Activated naive CD8-positive, alpha-beta T cell treated with anti-CD3 and anti-CD28 coated beads, Interleukin-2, amount 10 ng/mL, durations not matched to agents 7 days and 5 days (primary cell): ENCODE results near the gene ZNF256. TPM values are rescaled to one million over a fixed set of nuclear protein-coding genes. Genes with fewer than 3 reads are reported as not detected.
A peak's percentile ranks its signal among the peaks of the same experiment; 100 is the strongest.
"Not testable (repeated sequence)": the region's sequence is repeated elsewhere in the genome, so short reads cannot be mapped to it uniquely, and the experiment has no call there.

Experiments
- ATAC-seq: fragments of 150-1000 bp; cut with Tn5 transposase; one replicate; pipeline ENCODE4 v1.10.0; 2021; ENCODE audit warnings: low read depth, moderate library complexity
- POLR2A ChIA-PET: fragments of 350-600 bp; sonication (Branson Sonifier 250); formaldehyde crosslinking; loops from one replicate; lab custom pipeline; 2021; ENCODE audit warnings: antibody characterized with exemption; lab: Charles Lee
- DNase-seq: peaks from one replicate; pipeline ENCODE4 v3.0.0; 2021
- H3K27ac Mint-ChIP-seq: one replicate; pipeline ENCODE4 v1.8.0; 2022; ENCODE audit warnings: mild to moderate bottlenecking, mixed read lengths
- H3K27me3 Mint-ChIP-seq: one replicate; pipeline ENCODE4 v1.8.0; 2022; ENCODE audit warnings: mild to moderate bottlenecking, moderate library complexity, mixed read lengths
- H3K36me3 Mint-ChIP-seq: one replicate; pipeline ENCODE4 v1.8.0; 2021; ENCODE audit warnings: mild to moderate bottlenecking, mixed read lengths
- H3K4me1 Mint-ChIP-seq: one replicate; pipeline ENCODE4 v1.8.0; 2021; ENCODE audit warnings: mixed read lengths
- H3K4me3 Mint-ChIP-seq: one replicate; pipeline ENCODE4 v1.8.0; 2022; ENCODE audit warnings: mild to moderate bottlenecking, moderate library complexity, mixed read lengths
- H3K9me3 Mint-ChIP-seq: one replicate; pipeline ENCODE4 v1.8.0; 2021; ENCODE audit warnings: mixed read lengths
- total RNA-seq, 2 experiments: library from RNA; stranded (reverse); gene quantifications; one replicate each; pipeline ENCODE4 v1.2.3, GENCODE V29; 2021

ZNF256 gene
- total RNA-seq, 2 experiments from 2014 or later = 16.0 to 18.8 TPM

- peak; percentile 69 for DNase-seq
- peak within 1 kb of the TSS; percentile 94 for H3K4me3 Mint-ChIP-seq
- H3K9me3 Mint-ChIP-seq = peaks cover 32% of the 10 kb centered on the region
- peak within 1 kb of the TSS; percentile 96 for H3K27ac Mint-ChIP-seq
- no peaks in the 10 kb centered on the region for H3K27me3 Mint-ChIP-seq
- peaks cover 81% of the 10 kb centered on the region for H3K36me3 Mint-ChIP-seq
- POLR2A ChIA-PET = interaction anchor here (1.0 to 1.8 kb wide), 7 partner anchors 9 to 189 kb away, joined by 3 to 8 read pairs (median 3); partner anchors contain the start of genes ZNF417, ZNF606, ZNF776 and ZSCAN18
- peaks cover 9% of the 10 kb centered on the region for H3K4me1 Mint-ChIP-seq
- ATAC-seq = peak; percentile 93
Measured at GRCh38 chr19:57934820-57935665, 12.5 kb downstream of the ZNF256 start, which contains the start of gene ZNF418. ZNF418 (minus strand) TSS chr19:57935402; CDS start chr19:57933822, 1,580 bp downstream.

GRCh38 chr19:57927587-57927986, 19.9 kb downstream of the ZNF256 start:
- no peak overlapping the region for H3K4me3 Mint-ChIP-seq
- no peaks in the 10 kb centered on the region for H3K4me1 Mint-ChIP-seq
- POLR2A ChIA-PET = no interaction called here
- ATAC-seq = no peak
- H3K27ac Mint-ChIP-seq = no peak overlapping the region
- H3K27me3 Mint-ChIP-seq = no peaks in the 10 kb centered on the region
- H3K36me3 Mint-ChIP-seq = peaks cover 65% of the 10 kb centered on the region
- no peak for DNase-seq
- peaks cover 33% of the 10 kb centered on the region for H3K9me3 Mint-ChIP-seq

GRCh38 chr19:57916168-57916995, 31.1 kb downstream of the ZNF256 start, which contains the start of gene ZNF417:
ZNF417 (minus strand) TSS chr19:57916592; CDS start chr19:57916411, 181 bp downstream.
- H3K27ac Mint-ChIP-seq = peak within 1 kb of the TSS; percentile 98
- ATAC-seq = peak; percentile 97
- DNase-seq = peak; percentile 78
- POLR2A ChIA-PET = interaction anchor here (0.8 to 1.9 kb wide), 12 partner anchors 19 to 430 kb away, joined by 3 to 11 read pairs (median 6); partner anchors contain the start of genes ZNF134, ZNF135, ZNF418 and ZNF551
- H3K27me3 Mint-ChIP-seq = not testable (repeated sequence)
- peaks cover 20% of the 10 kb centered on the region for H3K4me1 Mint-ChIP-seq
- peaks cover 21% of the 10 kb centered on the region for H3K9me3 Mint-ChIP-seq
- H3K4me3 Mint-ChIP-seq = peak within 1 kb of the TSS; percentile 95
- H3K36me3 Mint-ChIP-seq = peaks cover 67% of the 10 kb centered on the region

GRCh38 chr19:57914531-57914930, 33.0 kb downstream of the ZNF256 start:
- Mint-ChIP-seq H3K36me3 (peaks cover 69% of the 10 kb centered on the region), H3K4me3 (peak overlapping the region; percentile 18), H3K9me3 (peaks cover 24% of the 10 kb centered on the region), H3K4me1 (peaks cover 20% of the 10 kb centered on the region), H3K27ac (no peak overlapping the region), H3K27me3 (no peaks in the 10 kb centered on the region)
- ATAC-seq = no peak
- DNase-seq = no peak
- POLR2A ChIA-PET = interaction anchor here (0.6 kb wide), 1 partner anchor 578 kb away, joined by 3 read pairs; no protein-coding TSS in a partner anchor

- peaks cover 5% of the 10 kb centered on the region for H3K4me1 Mint-ChIP-seq
- H3K27ac Mint-ChIP-seq = no peak overlapping the region
- no peak for DNase-seq
- no peaks in the 10 kb centered on the region for H3K27me3 Mint-ChIP-seq
- peaks cover 64% of the 10 kb centered on the region for H3K36me3 Mint-ChIP-seq
- H3K9me3 Mint-ChIP-seq = peaks cover 16% of the 10 kb centered on the region
- ATAC-seq = no peak
- POLR2A ChIA-PET = no interaction called here
- no peak overlapping the region for H3K4me3 Mint-ChIP-seq
Measured at GRCh38 chr19:57907394-57907793, 40.1 kb downstream of the ZNF256 start.

GRCh38 chr19:57905258-57905657, 42.2 kb downstream of the ZNF256 start:
- POLR2A ChIA-PET = no interaction called here
- no peak overlapping the region for H3K4me3 Mint-ChIP-seq
- H3K9me3 Mint-ChIP-seq = peaks cover 8% of the 10 kb centered on the region
- H3K27ac Mint-ChIP-seq = no peak overlapping the region
- H3K27me3 Mint-ChIP-seq = no peaks in the 10 kb centered on the region
- H3K36me3 Mint-ChIP-seq = peaks cover 52% of the 10 kb centered on the region
- ATAC-seq = no peak
- H3K4me1 Mint-ChIP-seq = peaks cover 5% of the 10 kb centered on the region
- DNase-seq = no peak

- Mint-ChIP-seq H3K9me3 (peaks cover 8% of the 10 kb centered on the region), H3K27me3 (no peaks in the 10 kb centered on the region), H3K36me3 (peaks cover 43% of the 10 kb centered on the region)
Measured at GRCh38 chr19:57903618-57904184, 43.8 kb downstream of the ZNF256 start.

GRCh38 chr19:57900311-57900710, 47.2 kb downstream of the ZNF256 start:
- H3K27ac Mint-ChIP-seq = no peak overlapping the region
- no peaks in the 10 kb centered on the region for H3K27me3 Mint-ChIP-seq
- POLR2A ChIA-PET = no interaction called here
- H3K4me1 Mint-ChIP-seq = peaks cover 5% of the 10 kb centered on the region
- no peaks in the 10 kb centered on the region for H3K9me3 Mint-ChIP-seq
- H3K36me3 Mint-ChIP-seq = peaks cover 23% of the 10 kb centered on the region
- no peak for ATAC-seq
- H3K4me3 Mint-ChIP-seq = no peak overlapping the region
- no peak for DNase-seq

More at GRCh38 chr19:57903618-57904184, 43.8 kb downstream of the ZNF256 start:
- POLR2A ChIA-PET = no interaction called here
- H3K4me3 Mint-ChIP-seq = no peak overlapping the region
- H3K27ac Mint-ChIP-seq = peak overlapping the region; percentile 25
- peaks cover 5% of the 10 kb centered on the region for H3K4me1 Mint-ChIP-seq
- ATAC-seq (no peak), DNase-seq (no peak)

Other genes with a start within 250 kb of the ZNF256 start
- gene ZNF154, start 238.5 kb downstream of the ZNF256 start, total RNA-seq = 10 to 100 TPM; 14.9 to 17.3 TPM
- gene ZNF671, start 220.1 kb downstream of the ZNF256 start, total RNA-seq = 10 to 100 TPM; 22.4 to 23.7 TPM
- gene ZNF776, start 200.9 kb downstream of the ZNF256 start, total RNA-seq = 10 to 100 TPM; 27.9 to 29.0 TPM
- gene ZNF586, start 178.0 kb downstream of the ZNF256 start, total RNA-seq = 10 to 100 TPM; 29.0 to 29.2 TPM
- 10 to 100 TPM; 10.8 to 13.6 TPM for gene ZNF552, start 132.8 kb downstream of the ZNF256 start, total RNA-seq
- gene ZNF587B, start 117.4 kb downstream of the ZNF256 start, total RNA-seq = 10 to 100 TPM; 19.1 to 21.0 TPM
- gene ZNF587, start 97.8 kb downstream of the ZNF256 start, total RNA-seq = 10 to 100 TPM; 46.6 to 52.7 TPM
- gene ZNF814, start 58.7 kb downstream of the ZNF256 start, total RNA-seq = 10 to 100 TPM; 38.4 to 43.3 TPM
- gene ZNF417, start 31.1 kb downstream of the ZNF256 start, total RNA-seq = 10 to 100 TPM; 35.8 to 36.5 TPM
- 10 to 100 TPM; 14.8 to 16.8 TPM for gene ZNF418, start 12.3 kb downstream of the ZNF256 start, total RNA-seq
- under 1 TPM; 0.79 to 0.91 TPM for gene C19orf18, start 26.8 kb upstream of the ZNF256 start, total RNA-seq
- 10 to 100 TPM; 21.3 to 22.2 TPM for gene ZNF606, start 55.1 kb upstream of the ZNF256 start, total RNA-seq
- gene ZSCAN1, start 86.3 kb upstream of the ZNF256 start, total RNA-seq = not detected
- gene ZNF135, start 111.6 kb upstream of the ZNF256 start, total RNA-seq = 1 to 10 TPM; 3.8 TPM
- 10 to 100 TPM; 56.6 to 58.1 TPM for gene ZSCAN18, start 150.5 kb upstream of the ZNF256 start, total RNA-seq
- 10 to 100 TPM; 10.1 to 10.3 TPM for gene ZNF329, start 203.1 kb upstream of the ZNF256 start, total RNA-seq
- 10 to 100 TPM; 54.6 to 56.9 TPM for gene ZNF274, start 235.4 kb upstream of the ZNF256 start, total RNA-seq